Dedifferentiated amniotic fluid mesenchymal stem cell (primary cell): ENCODE measurements around the gene C14orf132.
"Not testable (repeated sequence)": the region's sequence is repeated elsewhere in the genome, so short reads cannot be mapped to it uniquely, and the experiment has no call there.

Source experiments
- DNase-seq: peaks from one replicate; pipeline ENCODE4 v3.0.0-alpha.2; 2016; ENCODE audit errors: extremely low spot score

The C14orf132 gene

DNA sequence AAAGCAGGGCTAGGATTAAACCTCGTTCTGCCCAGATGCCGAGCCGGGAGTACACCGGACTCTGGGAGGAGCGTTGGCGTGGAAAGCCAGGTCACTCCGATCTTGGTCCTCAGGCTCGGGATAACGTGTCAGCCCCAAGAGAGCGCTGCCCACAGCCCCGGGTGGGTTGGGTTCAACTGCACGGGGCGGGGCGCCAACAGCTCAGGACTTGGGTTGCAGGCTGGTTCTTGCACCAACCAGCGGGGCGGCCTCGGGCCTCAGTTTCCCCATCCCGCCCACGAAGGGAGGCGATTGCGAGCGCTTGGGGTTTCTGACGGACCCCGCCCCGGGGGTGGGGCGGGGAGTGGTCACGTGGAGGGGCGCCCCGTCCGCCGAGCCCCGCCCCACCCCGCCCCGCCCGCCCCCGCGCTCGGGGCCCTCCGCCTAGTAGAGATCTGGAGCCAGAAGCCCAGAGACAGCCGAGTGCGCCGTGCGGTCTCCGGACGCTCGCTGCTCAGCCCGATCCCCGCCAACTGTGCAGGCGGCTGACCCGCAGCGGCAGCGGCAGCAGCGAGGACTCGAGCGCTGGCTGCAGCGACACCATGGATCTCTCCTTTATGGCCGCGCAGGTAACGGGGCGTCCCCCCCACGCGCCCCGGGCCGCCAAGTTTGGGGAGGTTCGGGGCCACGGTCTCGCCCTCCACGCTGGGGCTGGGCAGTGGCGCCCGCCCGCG is at the start of gene C14orf132:
TSS of gene C14orf132 (plus strand) at position 443 of the 713 bp plus-strand sequence. CDS start at position 582, 139 bp downstream.
- peak; percentile 61 for DNase-seq

DNA sequence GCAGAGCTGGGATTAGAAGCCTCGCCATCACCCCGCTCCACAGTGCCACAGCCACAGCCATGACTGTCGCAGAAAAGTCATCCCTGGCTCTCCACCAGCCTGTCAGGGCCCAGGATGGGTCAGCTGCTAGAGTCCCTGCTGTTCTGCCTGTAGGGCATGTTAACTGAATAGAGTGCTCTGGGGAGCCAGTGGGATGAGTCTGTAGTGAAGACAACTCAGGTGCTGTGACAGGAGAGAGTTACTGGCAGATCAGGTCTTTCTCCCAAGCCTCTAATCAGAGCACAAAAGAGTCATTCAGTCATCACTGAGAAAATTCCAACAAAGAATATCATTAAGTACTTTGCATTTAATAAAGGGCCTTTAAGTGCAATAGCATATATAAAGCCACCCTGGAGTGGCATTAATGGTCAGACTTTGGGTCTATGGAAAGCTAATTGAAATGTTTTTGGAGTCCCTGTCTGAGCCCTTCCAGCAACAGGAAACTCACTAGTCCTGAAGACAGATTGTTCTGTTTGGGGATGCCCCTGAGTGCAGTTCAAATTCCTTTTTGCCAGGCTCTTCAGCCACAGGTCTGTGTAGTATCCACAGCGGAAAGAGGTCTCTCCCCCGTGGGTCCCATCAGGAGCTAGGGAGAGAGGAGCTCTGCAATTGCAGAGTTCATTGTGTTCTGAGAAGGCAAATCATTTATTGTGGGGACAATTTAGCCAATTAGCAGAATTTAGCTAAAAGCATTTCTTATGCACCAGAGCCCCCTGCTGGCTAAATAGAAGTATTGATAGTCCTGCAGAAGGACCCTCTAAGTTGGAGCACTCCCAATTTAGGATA is 45.2 kb upstream of the C14orf132 start:
- DNase-seq: peak; percentile 36

DNA sequence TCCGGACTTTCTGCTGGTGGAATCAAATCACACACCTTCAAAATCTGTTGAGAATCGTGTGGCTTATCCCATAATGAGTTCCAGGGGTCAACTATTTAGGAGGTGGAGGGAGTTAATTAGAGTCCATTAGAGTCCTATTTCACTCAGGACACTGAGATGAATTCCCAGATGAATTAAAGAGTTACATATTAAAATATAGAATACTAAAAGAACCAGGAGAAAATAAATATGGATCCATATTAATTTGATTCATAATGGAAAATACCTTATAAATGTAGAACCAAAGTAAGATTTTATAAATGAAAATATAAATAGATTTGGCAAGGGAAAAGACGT is 44.6 kb upstream of the C14orf132 start:
- DNase-seq: no peak

DNA sequence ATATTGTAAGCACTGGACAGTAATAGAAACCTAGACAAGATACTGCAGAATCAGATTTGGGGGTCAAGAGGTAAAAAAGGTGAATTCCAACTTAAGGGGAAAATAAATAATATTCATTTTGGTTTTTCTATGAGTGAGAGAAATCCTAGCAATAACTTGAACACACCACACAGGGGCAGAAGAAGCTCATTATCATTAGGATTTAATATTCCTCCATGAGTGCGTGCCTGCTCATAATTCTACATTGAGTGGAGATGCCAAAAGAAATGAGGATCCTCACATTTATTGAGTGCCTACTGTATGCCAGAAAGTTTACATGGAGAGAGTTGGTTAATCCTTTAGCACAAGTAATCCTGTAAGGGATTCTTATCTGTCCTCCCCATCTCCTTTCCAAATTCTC is 40.5 kb upstream of the C14orf132 start:
- peak; percentile 47 for DNase-seq

- peak; percentile 32 for DNase-seq
These were observed 37.2 kb upstream of the C14orf132 start for GRCh38 chr14:96001866-96002497.

- no peak for DNase-seq
These were observed 36.7 kb upstream of the C14orf132 start for GRCh38 chr14:96002498-96002884.

- DNase-seq: no peak
These were observed 28.0 kb upstream of the C14orf132 start for GRCh38 chr14:96011131-96011530.

GRCh38 chr14:96011607-96012006 is 27.6 kb upstream of the C14orf132 start:
- DNase-seq: no peak

GRCh38 chr14:96012757-96013156 is 26.4 kb upstream of the C14orf132 start:
- DNase-seq: not testable (repeated sequence)

DNA sequence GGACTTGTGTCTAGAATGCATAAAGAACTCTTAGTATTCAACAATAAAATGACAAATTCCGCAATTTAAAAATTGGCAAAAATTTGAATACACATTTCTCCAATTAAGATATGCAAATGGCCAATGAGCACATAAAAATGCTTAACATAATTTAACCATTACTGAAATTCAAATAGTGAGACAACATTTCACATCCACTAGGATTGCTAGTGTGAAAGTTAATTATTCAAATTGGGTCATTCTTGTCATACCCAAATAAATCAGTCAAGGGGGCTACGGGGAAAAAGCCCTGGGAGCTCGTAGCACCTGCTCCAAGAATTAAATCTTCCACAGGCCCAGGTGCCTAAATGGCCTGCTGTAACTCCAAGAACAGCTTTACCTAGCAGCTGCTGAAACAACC is 25.0 kb upstream of the C14orf132 start:
- no peak for DNase-seq

DNA sequence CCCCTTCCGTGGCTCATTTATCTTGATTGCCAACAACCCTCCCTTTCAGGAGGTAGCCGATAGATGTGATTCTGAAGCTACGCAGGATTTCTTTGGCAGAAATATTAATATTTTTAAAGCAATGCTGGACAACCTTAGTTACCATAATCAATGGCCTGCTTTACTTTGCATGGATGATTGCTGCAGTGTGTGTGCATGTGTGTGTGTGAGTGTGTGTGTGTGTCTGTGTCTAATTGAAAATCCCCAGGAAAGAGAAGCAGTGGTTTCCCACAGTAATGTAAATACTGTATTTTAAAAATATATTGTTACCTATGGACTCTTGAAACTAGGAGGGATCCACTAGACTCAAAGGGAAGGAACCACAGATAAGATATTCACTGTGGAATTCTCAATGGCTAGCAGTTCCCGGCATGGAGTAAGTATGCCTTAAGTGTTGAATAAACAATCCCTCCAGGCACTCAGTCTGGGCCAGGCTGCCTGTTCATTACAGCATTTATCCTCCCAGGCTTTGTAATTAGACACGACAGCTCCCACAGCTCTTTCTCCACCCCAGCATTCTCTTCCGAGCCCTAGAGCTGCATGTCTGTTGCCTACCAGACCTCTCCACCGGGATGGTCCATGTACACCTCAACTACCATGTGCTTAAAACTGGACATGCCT is 22.5 kb upstream of the C14orf132 start:
- no peak for DNase-seq

DNA sequence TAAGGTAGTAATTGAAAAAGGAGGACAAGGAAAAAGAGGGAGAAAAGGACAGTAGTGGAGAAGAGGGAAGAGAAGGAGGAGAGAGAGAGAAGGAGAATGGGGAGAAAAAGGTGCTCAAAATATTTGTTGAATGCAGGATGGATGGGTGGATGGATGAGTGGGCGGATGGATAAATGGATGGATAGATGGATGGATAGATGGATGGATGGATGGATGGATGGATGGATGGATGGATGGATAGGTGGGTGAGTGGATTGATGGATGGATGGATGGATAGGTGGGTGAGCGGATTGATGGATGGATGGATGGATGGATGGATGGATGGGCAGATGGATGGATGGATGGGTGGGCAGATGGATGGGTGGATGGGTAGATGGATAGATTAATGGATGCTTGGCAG is 21.3 kb upstream of the C14orf132 start:
- DNase-seq: no peak

GRCh38 chr14:96027431-96028355 is 11.5 kb upstream of the C14orf132 start:
- DNase-seq: no peak

- DNase-seq: no peak
These were observed 10.0 kb upstream of the C14orf132 start for GRCh38 chr14:96029089-96029645.

DNA sequence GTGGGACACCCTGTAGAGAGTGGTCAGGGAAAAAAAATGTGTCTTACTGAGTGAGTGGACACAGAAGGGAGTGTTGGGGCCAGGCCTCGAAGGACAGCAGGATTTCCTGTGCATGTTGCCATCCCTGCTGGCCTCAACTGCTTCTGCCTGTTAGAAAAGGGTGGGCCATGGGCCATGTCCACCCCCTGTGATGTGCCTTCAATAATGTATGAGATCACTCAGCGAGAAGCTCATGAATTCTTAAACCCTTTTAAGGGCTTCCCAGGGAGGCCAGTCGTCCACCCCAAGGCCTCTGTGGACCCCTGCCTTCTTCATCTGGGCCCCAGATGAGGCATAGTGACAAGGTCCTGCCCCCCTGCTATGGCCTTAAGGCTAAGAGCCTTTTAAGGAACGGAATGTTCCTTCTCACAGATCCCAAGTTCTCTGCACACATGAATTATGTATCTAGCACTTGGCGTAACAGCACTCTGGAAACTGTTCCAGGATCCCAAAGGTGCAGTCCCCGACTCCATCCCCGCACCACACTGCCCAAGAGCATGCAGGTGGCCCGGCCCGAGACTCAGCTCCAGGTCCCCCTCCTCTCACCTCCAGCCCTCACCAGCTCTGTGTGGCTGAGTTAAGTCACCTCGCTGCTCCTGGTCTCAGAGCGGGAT is 8.9 kb upstream of the C14orf132 start:
- no peak for DNase-seq

- DNase-seq: no peak
These were observed 7.5 kb upstream of the C14orf132 start for GRCh38 chr14:96031691-96032090.

GRCh38 chr14:96035456-96035855 is 3.7 kb upstream of the C14orf132 start:
- no peak for DNase-seq

- peak; percentile 47 for DNase-seq
These were observed 1.1 kb upstream of the C14orf132 start for GRCh38 chr14:96037891-96038557.

- DNase-seq: no peak
These were observed 623 bp upstream of the C14orf132 start for GRCh38 chr14:96038558-96038919.
